H1 (cell line): Measurements from ENCODE around the gene SEC11A. TPM values are rescaled to one million over a fixed set of nuclear protein-coding genes. Genes with fewer than 3 reads are reported as not detected.

Source experiments
- BCL11A ChIP-seq, 2 experiments: IDR thresholded peaks; one replicate each; pipeline ENCODE4 v1.6.1; 2011; ENCODE audit warnings: low read depth in 2 of 2, low read length in 2 of 2, mild to moderate bottlenecking in 2 of 2
- RAD21 ChIP-seq, 2 experiments: IDR thresholded peaks in 1 of 2; conservative IDR thresholded peaks in 1 of 2; 2 replicates each; pipeline ENCODE4 v1.6.1; 2011; ENCODE audit warnings: low read depth in 2 of 2, low read length in 2 of 2, improper control_type of control experiment in 1 of 2, inconsistent platforms in 1 of 2, mild to moderate bottlenecking in 1 of 2, moderate library complexity in 1 of 2
- SIN3A ChIP-seq, 2 experiments: IDR thresholded peaks in 1 of 2; conservative IDR thresholded peaks in 1 of 2; 2 replicates each; pipeline ENCODE4 v1.6.1; 2011 to 2012; ENCODE audit warnings: low read length in 2 of 2, improper control_type of control experiment in 1 of 2, low read depth in 1 of 2, mild to moderate bottlenecking in 1 of 2
- USF2 ChIP-seq: IDR thresholded peaks from 2 replicates; pipeline ENCODE4 v1.6.1; 2011; ENCODE audit warnings: low read length, improper control_type of control experiment
- polyA plus RNA-seq, 7 experiments: library from polyadenylated mRNA; depleted of rRNA in 3 of 7; stranded (reverse) in 5 of 7; unstranded in 2 of 7; fragments of >200 nt in 5 of 7; fragments of 200-250 nt in 2 of 7; gene quantifications; 1 replicate in 5 of 7; 2 replicates in 1 of 7; 4 replicates in 1 of 7; pipeline versions ENCODE4 v1.2.1 to v1.2.3, GENCODE V29; 2011 to 2013; ENCODE audit warnings: missing spikeins in 2 of 7, mixed read lengths in 2 of 7
- total RNA-seq: library from RNA; stranded (reverse); fragmentation: NEBNext Ultra II Directional; extraction: Animal tissue kit (Norgen Biotek cat#: 25700); gene quantifications from 2 replicates; pipeline ENCODE4 v1.2.1, GENCODE V29; 2021

Gene SEC11A
- total and polyA plus RNA-seq, 2 of the 8 experiments (the other 6 are each of a cell fraction or from before 2014, with no cell fraction given), result 268 to 316 TPM

- TF ChIP-seq USF2 (no peak), RAD21 (IDR thresholded peaks at IDR 0.05 in 1 of 2, conservative IDR thresholded peaks at IDR 0.05 in 1 of 2; ENCODE audit: low read depth in 2 of 2, low read length in 2 of 2) (peak; percentile 83), SIN3A (conservative IDR thresholded peaks at IDR 0.05 in 1 of 2, IDR thresholded peaks at IDR 0.05 in 1 of 2; ENCODE audit: low read depth in 1 of 2, low read length in 2 of 2) (peak in 1 of 2 experiments; percentile 74; a peak in 2 of 4 replicates), BCL11A (IDR thresholded peaks at IDR 0.05; ENCODE audit: low read depth in 2 of 2, low read length in 2 of 2) (no peak)
Measured at GRCh38 chr15:84638103-84638502, 77.8 kb downstream of the SEC11A start (continued).
